Gastrocnemius medialis (tissue), 4 donors: ENCODE results near the gene ZNF497. TPM values are rescaled to one million over a fixed set of nuclear protein-coding genes. Genes with fewer than 3 reads are reported as not detected.
A peak's percentile ranks its signal among the peaks of the same experiment; 100 is the strongest.

ENCODE experiments used
- ATAC-seq, 2 donors: fragments of 150-250 bp; one replicate each; pipeline ENCODE4 v1.9.1; 2016
- DNase-seq, 2 donors: peaks; one replicate each; pipeline ENCODE4 v3.0.0-alpha.2; 2019
- H3K27ac ChIP-seq, 4 donors: fragments of 200-600 bp; sonication (generic); 1 replicate in 1 of 4; 2 replicates in 3 of 4; pipeline ENCODE4 v1.5.1; 2016 to 2018; ENCODE audit warnings: mild to moderate bottlenecking in 2 of 4, moderate library complexity in 1 of 4
- H3K27me3 ChIP-seq, 3 donors: fragments of 200-600 bp; sonication (generic) in 2 of 3; 1 replicate in 1 of 3; 2 replicates in 2 of 3; pipeline versions ENCODE4 v1.5.1 to v1.6.0; 2016 to 2019; ENCODE audit warnings: mild to moderate bottlenecking in 1 of 3, moderate library complexity in 1 of 3
- H3K36me3 ChIP-seq, 2 donors: fragments of 200-600 bp; sonication (generic) in 1 of 2; one replicate each; pipeline ENCODE4 v1.5.1; 2017 to 2018
- H3K4me1 ChIP-seq, 2 donors: fragments of 200-600 bp; sonication (generic) in 1 of 2; one replicate each; pipeline ENCODE4 v1.5.1; 2016 to 2017; ENCODE audit warnings: mild to moderate bottlenecking in 2 of 2
- H3K4me3 ChIP-seq, 4 donors: fragments of 200-600 bp; sonication (generic) in 3 of 4; 1 replicate in 1 of 4; 2 replicates in 3 of 4; pipeline ENCODE4 v1.5.1; 2016 to 2019; ENCODE audit warnings: mild to moderate bottlenecking in 2 of 4
- H3K9me3 ChIP-seq, 3 donors: fragments of 200-600 bp; sonication (generic) in 2 of 3; 1 replicate in 1 of 3; 2 replicates in 2 of 3; pipeline ENCODE4 v1.5.1; 2016 to 2019
- CTCF ChIP-seq, 5 experiments: fragments of 450-650 bp in 3 of 5; fragments of 200-600 bp in 2 of 5; sonication (generic) in 2 of 5; IDR thresholded peaks in 4 of 5; conservative IDR thresholded peaks in 1 of 5; 1 replicate in 4 of 5; 2 replicates in 1 of 5; pipeline ENCODE4 v1.5.1; 2016 to 2019; ENCODE audit warnings: antibody characterized with exemption in 5 of 5, mild to moderate bottlenecking in 3 of 5, moderate library complexity in 3 of 5
- POLR2A ChIP-seq, 2 donors: fragments of 450-650 bp; IDR thresholded peaks; one replicate each; pipeline ENCODE4 v1.6.1; 2017; ENCODE audit warnings: antibody characterized with exemption in 2 of 2, mild to moderate bottlenecking in 2 of 2, moderate library complexity in 2 of 2
- in situ Hi-C, 4 donors: fragments of 200-750 bp; cut with MboI; loops; one replicate each; pipeline versions ENCODE4 v1.15.0 to v1.8.0; 2017; ENCODE audit warnings: low sequenced_read_pairs in 4 of 4
- intact Hi-C: fragments of 100-400 bp; cut with DNase I; formaldehyde crosslinking; loops from one replicate; pipeline ENCODE4 v1.15.1; 2023; ENCODE audit warnings: low total_unique reads
- total RNA-seq, 4 donors: library from RNA; depleted of rRNA; stranded (reverse); fragments of >200 nt; gene quantifications; one replicate each; pipeline versions ENCODE4 v1.1.0 to v1.2.3, GENCODE V29; 2016

Gene ZNF497
- total RNA-seq, 4 donors from 2014 or later, result 0.07 to 0.87 (median 0.36) TPM; not detected in 1

GRCh38 chr19:58387338-58388174, 25.0 kb upstream of the ZNF497 start:
- no peak for TF ChIP-seq CTCF (IDR thresholded peaks at IDR 0.05 in 4 of 5, conservative IDR thresholded peaks at IDR 0.05 in 1 of 5)
- no peak for TF ChIP-seq POLR2A (IDR thresholded peaks at IDR 0.05)
- peaks cover 28 to 30% of the 10 kb centered on the region in 2 donors for H3K4me1 ChIP-seq

DNA sequence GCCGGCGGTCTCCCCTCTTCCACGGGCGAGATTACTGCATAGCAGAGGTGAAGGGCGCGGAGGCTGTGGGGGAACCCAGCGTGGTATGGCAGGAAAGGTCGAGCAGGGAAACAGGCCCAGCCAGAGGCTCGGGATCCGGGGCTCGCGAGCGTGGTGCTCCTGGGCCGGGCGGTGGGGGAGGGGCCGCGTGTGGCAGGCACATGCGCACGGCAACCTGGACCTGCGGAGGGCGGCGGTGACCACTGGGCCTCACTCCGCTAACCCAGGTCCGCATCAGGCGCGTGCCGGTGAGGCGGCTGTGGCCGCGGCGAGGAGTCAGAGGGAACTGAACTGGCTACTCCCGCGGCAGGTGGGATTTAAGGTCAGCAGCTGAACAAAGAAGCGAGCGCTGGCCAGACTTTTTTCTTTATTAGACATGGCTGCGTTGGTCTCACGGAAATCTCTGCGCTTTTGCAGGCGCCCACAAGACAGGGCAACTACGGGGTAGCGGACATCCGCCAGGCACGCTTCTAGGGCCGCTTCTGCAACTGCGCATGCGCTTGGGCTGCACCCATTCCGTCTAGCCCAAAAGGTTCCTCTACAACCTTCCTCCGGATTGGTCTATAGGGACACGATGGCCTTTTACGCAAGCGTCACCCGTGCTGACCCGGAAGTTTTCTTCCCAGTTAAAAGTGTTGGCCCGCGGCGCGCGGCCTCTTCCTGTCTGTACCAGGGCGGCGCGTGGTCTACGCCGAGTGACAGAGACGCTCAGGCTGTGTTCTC, 24.2 kb upstream of the ZNF497 start, which contains the start of gene RPS5:
Gene RPS5 (plus strand): TSS at position 694 of the 762 bp plus-strand sequence. CDS start 869 bp downstream, outside the sequence.
- no peaks in the 10 kb centered on the region for H3K27me3 ChIP-seq
- H3K36me3 ChIP-seq, result peaks cover 0 to 35% of the 10 kb centered on the region in 2 donors
- H3K4me1 ChIP-seq, result peaks cover 33 to 35% of the 10 kb centered on the region in 2 donors
- ATAC-seq, result peak; percentile 99
- intact Hi-C loops, result loop anchor here (1.0 to 5.0 kb wide), 5 partner anchors 15 to 81 kb away; partner anchors contain the start of genes ZNF132, ZNF324, ZNF497 and ZNF584
- in situ Hi-C loops, result no loop called here
- no peaks in the 10 kb centered on the region for H3K9me3 ChIP-seq
- H3K27ac ChIP-seq, result peak within 1 kb of the TSS; percentile 95 to 100 (median 99)
- peak within 1 kb of the TSS; percentile 75 to 89 (median 78) for H3K4me3 ChIP-seq
- TF ChIP-seq CTCF (IDR thresholded peaks at IDR 0.05 in 4 of 5, conservative IDR thresholded peaks at IDR 0.05 in 1 of 5), result no peak
- peak; percentile 85 to 88 for TF ChIP-seq POLR2A (IDR thresholded peaks at IDR 0.05)
- DNase-seq, result peak; percentile 96 to 97

More at GRCh38 chr19:58387338-58388174, 25.0 kb upstream of the ZNF497 start:
- H3K27ac ChIP-seq, result peak overlapping the region; percentile 95 to 100 (median 99)
- intact Hi-C loops, result loop anchor here (1.0 to 5.0 kb wide), 6 partner anchors 14 to 82 kb away; partner anchors contain the start of genes ERVK3-1, ZNF132, ZNF324 and ZNF497
- in situ Hi-C loops, result no loop called here
- DNase-seq (no peak), ATAC-seq (no peak)
- no peaks in the 10 kb centered on the region for H3K27me3 ChIP-seq
- H3K9me3 ChIP-seq, result no peaks in the 10 kb centered on the region
- H3K36me3 ChIP-seq, result peaks cover 0 to 41% of the 10 kb centered on the region in 2 donors
- peak overlapping the region; percentile 75 to 89 (median 78) for H3K4me3 ChIP-seq

- DNase-seq, result no peak
- ATAC-seq, result peak; percentile 6 to 15
- intact Hi-C loops (loop anchor here (2.0 to 5.0 kb wide), 2 partner anchors 55 to 81 kb away; partner anchors contain the start of genes ZNF132 and ZNF324), in situ Hi-C loops (no loop called here)
- Histone ChIP-seq H3K9me3 (no peaks in the 10 kb centered on the region), H3K27me3 (no peaks in the 10 kb centered on the region), H3K4me3 (peak overlapping the region; percentile 75 to 89 (median 78)), H3K36me3 (peaks cover 0 to 28% of the 10 kb centered on the region in 2 donors), H3K4me1 (peaks cover 36 to 40% of the 10 kb centered on the region in 2 donors), H3K27ac (peak overlapping the region; percentile 95 to 100 (median 99))
- TF ChIP-seq POLR2A (IDR thresholded peaks at IDR 0.05), result no peak
- TF ChIP-seq CTCF (IDR thresholded peaks at IDR 0.05 in 4 of 5, conservative IDR thresholded peaks at IDR 0.05 in 1 of 5), result no peak
Observed at GRCh38 chr19:58385891-58386575, 23.5 kb upstream of the ZNF497 start.

- H3K27ac ChIP-seq, result peak overlapping the region; percentile 95 to 100 (median 99)
- DNase-seq, result no peak
- peaks cover 32 to 40% of the 10 kb centered on the region in 2 donors for H3K4me1 ChIP-seq
- intact Hi-C loops, result loop anchor here (5.0 kb wide), 1 partner anchor 82 kb away; the partner anchor contains the start of gene ZNF324
- ATAC-seq, result no peak
- H3K4me3 ChIP-seq, result peak overlapping the region; percentile 75 to 89 (median 78)
- in situ Hi-C loops, result no loop called here
- no peaks in the 10 kb centered on the region for H3K27me3 ChIP-seq
- TF ChIP-seq CTCF (IDR thresholded peaks at IDR 0.05 in 4 of 5, conservative IDR thresholded peaks at IDR 0.05 in 1 of 5), result no peak
- TF ChIP-seq POLR2A (IDR thresholded peaks at IDR 0.05), result no peak
- peaks cover 0 to 22% of the 10 kb centered on the region in 2 donors for H3K36me3 ChIP-seq
- no peaks in the 10 kb centered on the region for H3K9me3 ChIP-seq
Observed at GRCh38 chr19:58385313-58385890, 22.9 kb upstream of the ZNF497 start.
